Cortex of kidney (tissue), 1 donor: ENCODE results near the gene PIGC.

Experiments used
- DNase-seq: peaks from one replicate; lab custom pipeline; 2025; lab: John Stamatoyannopoulos, UW

The PIGC gene

DNA sequence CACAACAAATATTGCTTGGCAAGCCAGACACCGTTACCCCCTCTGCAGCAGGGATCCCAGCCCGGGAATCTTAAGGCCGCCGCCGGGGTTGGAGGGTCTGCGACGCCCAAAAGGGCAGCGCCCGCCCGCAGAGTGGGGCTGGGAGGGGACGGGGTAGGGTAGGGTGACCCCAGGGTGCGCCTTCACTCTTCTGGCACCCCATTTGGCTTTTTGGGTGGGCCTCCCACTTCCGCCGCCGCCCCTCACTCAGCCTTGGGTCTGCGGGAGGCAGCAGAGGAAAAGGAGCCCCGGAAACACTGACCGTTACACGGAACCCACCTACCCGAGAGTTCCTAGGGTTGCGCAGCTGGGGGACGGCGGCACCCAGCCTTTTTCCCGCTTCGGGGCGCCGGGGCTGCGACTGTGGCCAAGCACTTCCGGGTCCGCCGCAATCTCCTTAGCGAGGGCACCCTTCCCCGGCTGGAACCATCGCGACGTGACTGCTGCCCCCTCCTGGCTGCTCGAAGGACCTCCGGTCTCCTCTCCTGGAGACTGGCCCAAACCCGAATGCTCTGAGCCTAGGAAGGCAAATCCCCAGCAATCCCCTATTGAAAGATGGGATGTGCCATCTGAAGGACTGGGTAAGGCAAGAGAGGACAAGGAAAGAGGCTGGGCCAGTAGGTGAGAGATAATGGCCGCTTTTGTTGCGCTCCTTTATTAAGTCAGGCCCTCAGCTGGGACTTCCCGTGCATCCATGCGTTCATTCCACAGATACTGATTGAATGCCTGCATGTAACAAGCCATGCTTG lies at the start of gene PIGC:
PIGC (minus strand) TSS at position 404 of the 788 bp plus-strand sequence. CDS start 1,447 bp downstream, outside the sequence.
- DNase-seq = no peak

DNA sequence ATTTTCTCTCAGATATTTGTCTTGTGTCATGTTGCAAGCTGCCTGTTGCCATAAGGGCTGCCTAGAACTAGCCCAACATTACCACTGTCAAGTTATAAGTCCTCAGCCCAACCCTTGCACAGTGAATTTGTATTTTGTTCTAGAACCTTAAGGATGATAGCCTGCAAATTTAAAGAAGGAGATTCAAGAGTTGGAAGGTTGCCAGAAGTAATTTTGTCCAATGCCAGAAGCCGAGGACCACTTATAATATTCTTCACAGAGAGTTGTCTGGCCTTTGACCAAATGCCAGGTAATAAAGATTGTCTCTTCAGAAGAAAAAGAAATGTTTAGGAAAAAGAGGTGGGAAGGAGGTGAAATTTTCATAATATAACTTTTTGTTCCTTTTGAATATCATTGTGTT lies 48.6 kb upstream of the PIGC start:
- no peak for DNase-seq

DNA sequence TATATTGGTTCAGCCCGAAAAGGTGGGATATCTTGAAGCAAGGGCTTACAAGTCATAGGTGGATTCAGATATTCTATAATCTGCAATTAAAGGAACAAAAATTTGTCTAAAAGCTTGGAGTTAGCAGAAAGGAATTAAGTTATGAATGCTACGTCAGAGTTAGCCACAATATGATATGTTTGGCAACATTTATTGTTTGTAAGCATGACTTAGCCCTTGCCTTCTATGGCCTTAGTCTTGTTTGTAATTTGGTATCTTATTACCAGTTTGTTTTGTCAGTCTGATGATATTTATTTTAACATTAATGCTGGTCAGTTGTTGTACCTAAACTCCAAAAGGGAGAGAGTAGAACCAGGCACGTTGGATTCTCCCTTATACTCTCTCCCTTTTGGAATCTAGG lies 46.0 kb upstream of the PIGC start:
- DNase-seq = no peak

DNA sequence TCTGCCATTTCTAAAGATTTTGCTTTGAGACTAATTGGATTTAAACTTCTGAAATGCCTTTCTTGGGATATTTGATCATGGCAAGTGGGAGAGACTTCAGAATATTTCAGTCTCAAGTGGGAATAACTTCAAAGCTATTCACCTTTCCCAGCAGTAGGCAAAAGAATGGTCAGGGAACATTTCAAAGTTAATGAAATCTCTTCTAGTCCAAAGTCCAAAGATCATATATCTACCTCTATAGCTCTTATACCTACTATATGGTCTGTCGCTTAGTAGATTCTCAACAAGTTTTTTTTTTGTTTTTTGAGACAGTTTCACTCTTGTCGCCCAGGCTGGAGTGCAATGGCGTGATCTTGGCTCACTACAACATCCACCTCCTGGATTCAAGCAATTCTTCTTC lies 44.5 kb upstream of the PIGC start:
- no peak for DNase-seq

DNA sequence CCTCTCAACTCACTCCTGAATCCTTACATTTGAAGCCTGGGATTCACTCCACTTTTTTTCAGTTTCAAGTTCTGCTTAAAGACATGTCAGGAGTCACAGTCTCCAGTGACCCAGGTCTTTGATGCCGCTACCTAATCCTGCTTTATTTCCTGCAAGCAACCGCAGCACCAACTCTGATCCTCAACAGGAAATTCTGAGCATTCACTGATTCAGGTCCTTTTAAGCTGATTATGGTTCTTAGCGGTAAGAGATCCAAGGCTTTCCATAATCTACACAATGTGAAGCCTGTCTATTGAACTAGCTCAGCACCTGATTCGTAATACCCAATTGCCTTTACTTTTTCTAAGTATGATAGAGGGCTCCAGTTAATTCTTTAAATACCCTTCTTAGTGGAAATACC lies 43.7 kb upstream of the PIGC start:
- no peak for DNase-seq

DNA sequence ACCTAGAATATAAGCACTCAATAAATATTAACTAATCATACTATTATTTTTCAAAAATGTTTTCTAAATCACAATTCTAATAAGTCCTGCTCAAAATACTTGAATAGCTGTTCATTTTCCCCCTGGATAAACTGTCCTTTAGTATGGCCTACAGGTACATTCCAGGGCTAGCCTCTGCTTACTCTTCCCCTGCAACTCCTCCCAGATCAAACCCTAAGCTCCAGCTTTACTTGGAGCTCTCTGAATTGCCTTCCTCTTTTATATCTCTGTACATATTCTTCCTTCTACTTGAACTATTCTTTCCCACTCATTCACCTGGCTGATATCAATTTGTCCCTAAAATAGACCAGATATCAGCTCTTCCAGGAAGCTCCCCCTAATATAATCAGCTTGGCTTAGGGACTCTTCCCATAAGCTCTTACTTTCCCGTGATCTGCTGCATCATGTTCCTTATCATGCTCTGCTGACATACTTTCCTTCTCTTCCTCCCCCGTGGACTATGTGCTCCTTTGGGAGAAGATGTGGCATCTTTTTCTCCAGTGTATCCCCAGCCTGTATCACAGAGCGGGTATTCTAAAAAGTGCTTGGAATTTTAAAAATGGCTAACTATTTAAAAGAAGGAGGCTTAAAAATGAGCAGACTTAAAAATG lies 43.1 kb upstream of the PIGC start:
- DNase-seq = no peak

DNA sequence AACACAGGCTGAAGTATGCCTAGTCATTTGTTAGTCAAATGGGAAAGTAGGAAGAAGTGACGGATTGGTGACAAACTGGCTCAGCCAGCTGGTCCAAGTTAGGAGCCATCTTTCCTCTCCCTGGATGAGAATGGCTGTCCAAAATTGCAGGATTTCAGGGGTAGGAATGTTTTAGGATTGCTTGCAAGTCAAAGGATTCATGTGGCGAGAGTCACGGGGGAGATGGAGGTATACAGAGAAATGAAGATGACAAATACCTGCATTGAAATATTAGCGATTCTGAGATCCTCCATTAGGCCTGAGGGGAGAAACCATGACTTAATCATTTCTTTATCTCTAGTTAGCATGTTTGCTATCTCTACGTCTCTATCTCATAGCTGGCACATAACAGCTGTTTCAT lies 41.8 kb upstream of the PIGC start:
- no peak for DNase-seq

DNA sequence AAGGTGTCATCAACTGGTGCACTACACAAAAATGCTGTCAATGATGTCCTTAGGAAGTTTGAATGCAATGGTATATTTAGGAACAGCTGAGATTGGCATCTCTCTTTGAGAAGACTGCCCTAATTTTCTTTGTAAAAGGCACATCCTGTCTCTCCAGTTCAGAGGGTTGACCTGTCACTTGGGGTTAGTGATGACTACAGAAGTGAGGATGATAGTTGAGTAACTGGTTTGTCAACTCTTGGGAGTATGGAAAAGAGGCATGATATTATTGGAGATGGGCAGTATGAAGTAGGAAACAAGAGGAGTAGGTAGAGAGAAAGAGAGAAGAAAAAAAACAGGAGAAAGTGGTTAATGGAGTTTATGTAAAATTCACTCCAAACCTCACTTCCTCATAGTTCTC lies 40.4 kb upstream of the PIGC start:
- DNase-seq = no peak

DNA sequence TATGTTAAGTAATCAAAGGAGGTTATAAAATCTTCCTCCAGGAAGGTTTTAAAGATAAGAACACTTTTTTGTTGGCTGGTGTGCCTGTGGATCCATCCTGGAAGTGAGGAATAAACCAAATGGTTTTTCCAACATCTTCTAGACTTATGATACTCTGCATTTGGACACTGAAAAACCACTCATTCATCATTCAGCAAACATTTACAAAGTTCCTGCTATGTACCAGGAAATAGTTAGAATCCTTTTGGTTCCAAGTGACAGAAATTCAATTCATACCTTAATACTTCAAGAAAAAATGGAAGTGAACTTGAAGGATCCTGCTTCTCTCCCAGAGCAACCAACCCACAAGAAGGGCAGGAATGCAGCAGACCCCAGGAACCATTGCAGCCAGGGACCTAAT lies 39.6 kb upstream of the PIGC start:
- DNase-seq = no peak

DNA sequence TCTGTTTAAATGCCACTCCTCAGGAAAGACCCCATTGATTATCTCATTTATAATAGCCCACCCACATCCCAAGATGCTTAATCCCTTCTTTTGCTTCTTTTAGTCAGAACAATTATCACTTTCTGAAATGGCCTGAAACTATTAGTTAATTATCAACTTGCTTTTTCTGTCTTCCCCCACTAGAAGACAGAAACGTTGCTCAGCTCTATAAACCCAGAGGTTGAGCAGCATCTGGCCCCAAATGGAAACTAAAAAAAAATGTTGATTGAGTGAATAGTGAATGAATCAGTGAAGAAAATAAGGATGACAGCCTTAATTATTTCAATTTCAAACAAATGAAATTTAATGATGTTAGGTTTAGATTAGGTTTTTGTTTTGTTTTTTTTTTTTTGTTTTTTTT lies 38.2 kb upstream of the PIGC start:
- DNase-seq = no peak

DNA sequence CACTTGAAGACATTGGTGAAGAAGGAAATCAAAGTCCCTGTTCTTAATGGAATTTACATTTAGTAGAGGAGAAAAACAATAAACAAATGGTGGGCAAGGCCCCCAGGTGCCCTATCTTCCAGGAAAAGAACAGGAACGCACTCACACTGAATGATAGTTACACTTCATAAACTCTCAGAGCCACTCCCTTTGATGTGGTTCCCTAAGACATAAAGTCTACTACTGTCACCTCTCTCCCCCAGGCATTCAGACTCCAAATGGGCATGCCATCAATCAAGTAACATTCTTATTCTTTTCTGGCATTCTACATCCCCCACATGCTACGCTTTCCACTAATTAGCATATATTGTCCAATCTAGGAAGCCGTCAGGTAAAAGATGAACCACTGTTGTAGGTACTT lies 36.6 kb upstream of the PIGC start:
- DNase-seq = no peak

DNA sequence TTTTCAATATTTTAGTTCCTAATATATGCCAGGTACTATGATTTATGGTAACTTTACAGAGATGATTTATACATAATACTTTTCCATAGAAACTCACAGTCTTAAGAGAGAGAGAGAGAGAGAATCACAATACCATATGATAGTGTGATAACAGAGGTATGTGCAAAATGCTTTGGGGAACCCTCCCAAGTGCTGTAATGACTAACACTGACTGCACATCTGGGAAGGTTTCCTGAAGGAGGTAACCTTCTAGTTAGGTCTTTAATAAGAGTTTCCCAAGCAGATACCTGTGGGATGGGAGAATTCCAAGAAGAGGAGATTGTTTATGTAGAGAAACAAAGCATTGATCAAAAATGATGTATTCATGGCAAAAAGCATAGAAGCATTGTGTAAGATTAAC lies 34.6 kb upstream of the PIGC start:
- DNase-seq = no peak

DNA sequence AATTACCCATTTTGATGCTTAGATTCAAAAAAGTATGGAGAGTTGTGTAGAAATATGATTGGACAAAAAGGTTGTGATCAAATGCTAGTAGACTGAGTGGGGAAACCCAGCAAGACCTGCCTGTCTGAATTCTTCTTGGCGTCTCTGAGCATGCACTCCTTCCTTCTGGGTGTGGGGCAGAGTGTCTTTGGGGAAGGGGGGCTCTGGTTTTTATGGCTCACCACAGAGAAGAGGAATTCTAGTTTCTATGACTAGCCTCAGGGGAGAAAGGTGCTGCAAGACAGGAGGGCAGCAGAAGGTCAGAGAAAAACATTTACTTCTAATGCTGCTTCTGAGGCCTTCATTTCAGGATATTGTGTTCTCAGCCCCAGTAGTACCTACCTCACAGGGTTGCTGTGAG lies 33.9 kb upstream of the PIGC start:
- DNase-seq = no peak

DNA sequence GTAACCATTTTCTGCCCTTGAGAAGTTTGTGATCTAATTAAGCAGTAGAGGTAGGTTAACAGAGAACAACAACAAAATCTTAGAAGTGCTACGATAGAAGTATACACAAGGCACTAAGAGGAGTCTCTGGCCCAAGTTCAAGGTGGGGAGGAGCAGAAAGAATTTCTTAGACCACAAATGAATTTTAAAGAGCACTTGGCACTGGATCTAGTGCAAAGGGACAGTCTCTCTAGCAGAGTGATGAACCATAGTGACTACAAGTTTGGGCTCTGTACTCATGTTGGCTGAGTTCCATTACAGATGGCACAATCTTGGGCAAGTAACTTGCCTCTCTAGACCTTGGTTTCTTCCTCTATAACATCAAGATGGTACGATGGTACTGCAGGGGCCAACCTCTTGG lies 33.3 kb upstream of the PIGC start:
- DNase-seq = no peak

DNA sequence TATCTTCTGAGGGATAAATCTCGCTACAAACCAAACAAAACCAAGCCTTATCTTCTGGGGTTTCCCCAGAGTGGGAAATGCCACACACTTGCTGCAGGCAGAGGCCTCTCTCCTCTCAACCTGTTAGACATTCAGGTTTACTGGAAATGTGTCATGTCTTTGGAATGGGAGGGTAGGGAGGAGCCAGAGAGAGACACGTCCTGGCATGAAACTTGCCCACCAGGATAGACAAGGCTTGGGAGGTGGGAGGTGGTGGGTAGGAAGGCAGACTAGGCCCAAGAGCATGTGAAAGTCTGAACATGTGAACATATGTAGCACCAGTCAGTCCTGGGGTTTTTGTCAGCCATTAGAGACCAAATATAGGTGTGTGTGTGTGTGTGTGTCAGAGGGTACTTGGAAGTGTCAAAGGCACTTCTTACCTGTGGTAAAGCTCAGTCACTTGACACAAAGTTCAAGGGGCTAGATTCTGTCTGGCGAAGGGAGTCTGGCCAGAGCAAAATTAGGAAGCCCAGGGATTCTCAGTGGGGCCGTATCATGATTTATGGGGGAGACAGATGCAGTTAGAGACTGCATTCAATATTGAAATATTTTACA lies 32.4 kb upstream of the PIGC start:
- no peak for DNase-seq

DNA sequence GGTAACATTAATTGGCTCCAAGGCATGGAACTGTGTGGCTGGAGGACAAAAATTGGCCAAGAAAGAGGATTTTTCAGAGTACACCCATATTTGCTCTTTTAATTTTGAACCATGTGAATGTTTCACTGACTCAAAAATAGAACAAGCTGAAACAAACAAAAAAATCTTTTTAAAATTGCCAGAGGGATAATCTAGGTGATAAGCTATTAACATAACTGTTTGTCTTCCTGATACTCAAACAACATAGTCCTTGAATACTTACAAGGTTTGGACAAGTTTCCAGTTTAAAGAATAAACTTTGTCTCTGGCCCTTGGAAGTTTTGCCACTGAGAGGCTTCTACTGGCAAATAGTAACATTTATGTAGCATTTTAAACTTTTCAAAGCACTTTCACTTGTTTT lies 30.0 kb upstream of the PIGC start:
- no peak for DNase-seq

DNA sequence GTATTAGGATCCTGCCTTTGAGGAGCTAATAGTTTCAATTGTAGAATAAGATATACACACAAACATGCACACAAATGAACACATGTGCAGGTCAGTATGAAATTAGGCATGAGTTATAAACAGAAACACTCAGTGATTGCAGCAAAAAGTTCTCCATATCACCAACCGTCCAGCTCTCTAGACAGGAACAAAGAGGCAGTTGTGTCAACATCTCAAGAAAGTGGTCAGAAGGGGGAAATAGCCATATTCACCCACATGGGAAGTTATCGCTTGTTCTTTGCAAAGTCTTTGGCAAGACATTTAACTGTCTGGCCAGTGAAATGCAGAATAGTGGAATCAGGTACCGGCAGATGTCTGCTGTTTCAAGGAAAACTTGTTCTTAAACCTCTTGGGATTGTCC lies 29.4 kb upstream of the PIGC start:
- DNase-seq = no peak

DNA sequence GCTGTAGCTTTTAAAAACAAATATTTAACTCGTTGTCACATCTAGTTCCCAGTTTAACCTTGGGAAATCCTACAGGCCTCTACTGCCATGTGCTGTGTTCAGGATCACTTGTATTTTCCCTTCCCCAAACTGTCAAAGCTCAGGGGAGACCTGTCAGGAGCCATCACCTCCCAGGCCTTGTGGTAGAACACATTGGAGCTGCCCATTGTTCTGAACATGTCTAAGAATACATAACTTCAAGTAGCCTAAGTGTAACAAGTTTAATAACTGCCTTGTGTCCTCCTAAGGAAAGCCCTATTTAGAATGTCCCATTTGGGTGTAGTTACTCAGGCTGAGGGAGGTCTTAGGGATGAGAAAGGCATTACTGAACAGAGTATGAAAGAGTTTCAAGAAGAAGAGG lies 28.6 kb upstream of the PIGC start:
- DNase-seq = no peak

DNA sequence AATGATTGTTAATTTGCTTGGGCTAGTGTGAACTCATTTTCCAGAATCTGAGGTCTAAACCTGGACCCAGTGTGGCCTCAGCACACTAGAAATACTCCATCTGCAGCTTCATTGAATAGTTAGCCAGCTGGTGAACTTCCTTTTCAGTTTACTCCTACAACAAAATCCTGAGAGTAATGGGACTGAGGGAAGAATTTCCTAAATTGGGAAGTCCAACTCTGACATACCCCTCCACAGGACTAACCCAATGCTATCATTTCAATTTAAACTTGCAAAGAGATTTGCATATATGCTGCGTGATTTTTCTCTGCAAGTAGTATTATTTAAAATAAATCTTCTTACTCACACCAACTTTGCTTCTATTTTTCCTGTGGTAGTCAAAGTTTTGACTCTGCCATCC lies 27.8 kb upstream of the PIGC start:
- DNase-seq = no peak

DNA sequence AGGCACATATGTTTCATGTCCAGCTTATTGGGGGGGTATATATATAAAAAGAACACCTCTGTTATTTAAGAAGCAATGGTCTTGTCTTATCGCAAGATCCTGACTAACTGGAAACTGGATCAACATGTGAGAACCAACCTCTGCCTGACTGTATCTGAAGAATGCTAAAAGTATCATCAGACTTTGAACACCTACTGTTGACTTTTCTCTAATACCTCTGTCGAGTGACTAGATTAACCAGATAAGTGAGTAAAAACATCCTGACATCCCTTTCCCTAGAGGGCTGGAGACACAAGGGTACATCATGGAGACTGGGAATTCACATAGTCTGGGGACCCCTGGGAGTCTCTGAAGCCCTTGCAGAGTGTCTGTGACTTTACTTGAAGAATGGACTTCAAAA lies 26.3 kb upstream of the PIGC start:
- DNase-seq = no peak

DNA sequence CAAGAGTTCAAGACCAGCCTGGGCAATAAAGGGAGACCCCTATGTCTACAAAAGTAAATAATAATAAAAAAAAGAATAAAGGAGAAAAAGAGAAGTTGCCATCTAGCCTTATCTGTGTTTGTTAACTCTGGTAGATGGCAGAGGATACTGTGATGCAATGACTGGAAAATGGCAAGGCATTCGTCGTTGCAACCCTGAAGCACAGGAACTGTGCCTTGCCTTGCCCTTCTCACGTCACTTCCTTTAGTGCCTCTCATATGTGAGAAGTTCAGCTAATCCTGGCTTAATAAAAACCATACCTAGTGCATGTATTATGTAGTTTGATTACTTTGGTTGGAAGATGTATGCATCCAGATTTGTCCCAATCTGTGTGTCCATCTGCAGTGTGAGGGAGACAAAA lies 25.8 kb upstream of the PIGC start:
- no peak for DNase-seq

DNA sequence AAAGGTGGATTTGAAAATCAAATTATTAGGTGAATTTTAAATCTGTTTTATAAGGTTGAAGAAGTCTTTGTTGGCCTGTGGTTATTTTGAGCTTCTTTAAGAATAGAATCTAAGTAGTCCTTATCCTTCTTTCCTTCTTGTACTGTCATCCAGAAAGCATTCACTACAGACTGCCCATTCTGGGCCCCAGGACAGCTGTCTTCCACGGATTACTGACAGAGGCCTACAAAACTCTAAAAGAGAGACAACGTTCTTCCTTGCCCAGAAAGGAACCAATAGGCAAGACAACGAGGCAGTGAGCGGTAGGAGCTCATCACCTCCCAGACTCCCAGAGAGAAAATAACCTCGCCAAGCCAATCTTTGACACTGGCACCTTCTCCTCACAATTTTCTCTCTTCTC lies 24.4 kb upstream of the PIGC start:
- DNase-seq = no peak

DNA sequence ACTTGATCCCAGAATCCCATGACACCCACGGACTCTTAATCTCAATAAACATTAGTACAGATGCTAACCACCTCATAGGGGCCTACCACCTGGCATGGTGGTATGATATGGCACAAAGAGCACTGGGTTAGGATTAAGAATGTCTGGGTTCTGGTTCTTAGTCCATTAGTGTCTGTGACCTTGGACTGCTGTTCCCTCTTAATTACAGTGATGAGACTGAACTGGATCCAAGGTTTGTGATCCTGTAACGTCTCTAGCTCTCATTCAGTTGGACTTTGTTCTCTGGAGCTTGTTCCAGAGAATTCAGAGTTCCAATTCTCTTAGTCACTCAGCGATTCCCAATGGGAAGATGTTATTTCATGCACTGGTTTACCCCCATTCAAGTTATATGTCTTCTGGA lies 23.6 kb upstream of the PIGC start:
- no peak for DNase-seq
